Astrocyte (in vitro differentiated cells and primary cell): ENCODE measurements around the gene DZIP1. TPM values are rescaled to one million over a fixed set of nuclear protein-coding genes. Genes with fewer than 3 reads are reported as not detected.
A peak's percentile ranks its signal among the peaks of the same experiment; 100 is the strongest.

Experiments used
- DNase-seq: peaks from one replicate; pipeline ENCODE4 v3.0.0-alpha.2; 2010; ENCODE audit warnings: low read depth
- FAIRE-seq: peaks from 2 replicates; lab custom pipeline; 2011; peaks lifted over from hg19 to GRCh38; lab: Jason Lieb, UNC
- H2AFZ ChIP-seq: 2 replicates; pipeline ENCODE4 v1.6.0; 2012; ENCODE audit warnings: low read depth, low read length, inconsistent platforms
- H3K27ac ChIP-seq: 2 replicates; pipeline ENCODE4 v1.5.1; 2011; ENCODE audit warnings: low read depth, low read length, inconsistent platforms
- H3K27me3 ChIP-seq: 2 replicates; pipeline ENCODE4 v1.6.0; 2011; ENCODE audit warnings: low read length, inconsistent platforms; ENCODE audit not compliant: insufficient read depth
- H3K36me3 ChIP-seq: 2 replicates; pipeline ENCODE4 v1.5.1; 2011; ENCODE audit warnings: low read length, inconsistent platforms; ENCODE audit not compliant: insufficient read depth
- H3K4me1 ChIP-seq: 2 replicates; pipeline ENCODE4 v1.5.1; 2011; ENCODE audit warnings: low read length, inconsistent platforms; ENCODE audit not compliant: insufficient read depth
- H3K4me2 ChIP-seq: 2 replicates; pipeline ENCODE4 v1.6.0; 2012; ENCODE audit warnings: low read length, inconsistent platforms
- H3K4me3 ChIP-seq: 2 replicates; pipeline ENCODE4 v1.5.1; 2011; ENCODE audit warnings: low read depth, mild to moderate bottlenecking, low read length, inconsistent platforms; ENCODE audit not compliant: insufficient read depth
- H3K79me2 ChIP-seq: 2 replicates; pipeline ENCODE4 v1.6.0; 2012; ENCODE audit warnings: mild to moderate bottlenecking, low read length, inconsistent platforms; ENCODE audit not compliant: insufficient read depth
- H3K9ac ChIP-seq: 2 replicates; pipeline ENCODE4 v1.6.0; 2012; ENCODE audit warnings: mild to moderate bottlenecking, low read length, inconsistent platforms
- H3K9me3 ChIP-seq: 2 replicates; pipeline ENCODE4 v1.5.1; 2012; ENCODE audit warnings: low read depth, mild to moderate bottlenecking, low read length, inconsistent platforms; ENCODE audit not compliant: insufficient read depth
- H4K20me1 ChIP-seq: 2 replicates; pipeline ENCODE4 v1.6.0; 2012; ENCODE audit warnings: low read length, inconsistent platforms; ENCODE audit not compliant: insufficient read depth
- H3K27ac Mint-ChIP-seq: one replicate; pipeline ENCODE4 v1.8.0; 2021; ENCODE audit warnings: mild to moderate bottlenecking, mixed read lengths; ENCODE audit not compliant: unreplicated experiment
- H3K27me3 Mint-ChIP-seq: one replicate; pipeline ENCODE4 v1.8.0; 2021; ENCODE audit warnings: low read depth, mixed read lengths; ENCODE audit not compliant: unreplicated experiment
- H3K36me3 Mint-ChIP-seq: one replicate; pipeline ENCODE4 v1.8.0; 2021; ENCODE audit warnings: low read depth, mixed read lengths; ENCODE audit not compliant: unreplicated experiment
- H3K4me1 Mint-ChIP-seq: one replicate; pipeline ENCODE4 v1.8.0; 2021; ENCODE audit warnings: low read depth, mixed read lengths; ENCODE audit not compliant: unreplicated experiment
- H3K4me3 Mint-ChIP-seq: one replicate; pipeline ENCODE4 v1.8.0; 2021; ENCODE audit warnings: mild to moderate bottlenecking, moderate library complexity, mixed read lengths; ENCODE audit not compliant: unreplicated experiment
- H3K9me3 Mint-ChIP-seq: one replicate; pipeline ENCODE4 v1.8.0; 2021; ENCODE audit warnings: mild to moderate bottlenecking, mixed read lengths; ENCODE audit not compliant: unreplicated experiment
- EZH2 ChIP-seq: IDR thresholded peaks from 2 replicates; pipeline ENCODE4 v1.6.1; 2012; ENCODE audit warnings: mild to moderate bottlenecking, low read length, inconsistent platforms; ENCODE audit not compliant: insufficient read depth
- total RNA-seq: library from RNA; stranded (reverse); gene quantifications from 2 replicates; pipeline ENCODE4 v1.2.1, GENCODE V29; 2021
- TF ChIP-seq, protein P1 (sequence below): IDR thresholded peaks from 2 replicates; pipeline ENCODE4 v1.5.1; 2011; ENCODE audit warnings: low read depth, mild to moderate bottlenecking, inconsistent platforms, low read length, moderate library complexity; ENCODE audit not compliant: insufficient read depth

Gene DZIP1
- total RNA-seq, 1 donor from 2014 or later = 52.4 TPM

DNA sequence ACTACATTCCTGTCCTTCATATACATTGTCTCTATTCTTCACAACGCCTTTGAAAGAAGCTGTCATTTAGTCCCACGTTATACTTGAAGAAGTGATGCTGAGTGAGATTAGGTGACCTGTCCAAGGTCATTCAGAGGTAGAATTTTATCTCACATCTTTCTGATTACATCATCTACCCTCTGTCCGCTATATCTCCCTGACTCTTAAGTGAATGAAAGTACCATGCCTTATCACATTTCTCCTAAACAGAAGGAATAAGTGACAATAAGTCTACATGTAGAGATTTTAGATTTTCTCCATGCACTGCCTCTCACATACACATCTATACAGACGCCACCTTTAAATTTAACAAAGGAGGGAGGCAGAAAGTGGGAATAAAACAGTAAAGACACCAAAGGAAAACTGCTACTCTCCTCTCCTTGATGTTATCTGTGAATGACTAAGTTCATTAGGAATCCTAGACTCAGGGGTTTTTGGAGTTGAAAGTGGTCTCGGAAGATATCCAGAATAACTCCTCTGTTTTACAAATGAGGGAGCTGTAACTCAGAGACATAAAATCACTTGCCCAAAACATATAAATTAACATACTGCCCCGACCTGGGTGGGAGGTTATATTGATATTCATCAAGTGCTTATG, 96.9 kb downstream of the DZIP1 start:
- FAIRE-seq = no peak
- no peak overlapping the region for H3K4me3 Mint-ChIP-seq

DNA sequence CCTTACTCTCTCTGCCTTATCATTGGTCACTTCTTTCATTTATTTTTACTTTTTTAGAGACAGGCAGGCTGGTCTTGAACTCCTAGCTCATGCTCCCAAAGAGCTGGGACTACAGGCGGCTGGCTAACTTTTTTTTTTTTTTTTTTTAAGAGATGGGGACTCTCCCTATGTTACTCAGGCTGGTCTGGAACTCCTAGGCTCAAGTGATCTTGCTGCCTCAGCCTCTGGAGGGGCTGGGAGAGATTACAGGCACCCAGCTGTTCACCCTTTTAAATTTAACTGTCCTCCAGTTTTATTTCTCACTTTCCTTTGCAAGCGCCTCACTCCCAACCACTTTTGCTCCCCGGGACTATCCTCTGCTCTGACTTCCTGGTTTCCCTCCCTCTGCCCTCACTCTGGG, 97.6 kb downstream of the DZIP1 start:
- DNase-seq (no peak), FAIRE-seq (no peak)
- Histone ChIP-seq H3K4me2 (no peak overlapping the region), H2AFZ (no peak overlapping the region), H3K27ac (no peak overlapping the region), H3K4me1 (no peaks in the 10 kb centered on the region), H4K20me1 (no peaks in the 10 kb centered on the region), H3K79me2 (no peaks in the 10 kb centered on the region), H3K9me3 (no peaks in the 10 kb centered on the region), H3K36me3 (no peaks in the 10 kb centered on the region), H3K4me3 (no peak overlapping the region), H3K9ac (no peak overlapping the region), H3K27me3 (peaks cover 33% of the 10 kb centered on the region)
- H3K36me3 Mint-ChIP-seq = peaks cover 3% of the 10 kb centered on the region
- TF ChIP-seq EZH2 = no peak
- TF ChIP-seq, protein P1, sequence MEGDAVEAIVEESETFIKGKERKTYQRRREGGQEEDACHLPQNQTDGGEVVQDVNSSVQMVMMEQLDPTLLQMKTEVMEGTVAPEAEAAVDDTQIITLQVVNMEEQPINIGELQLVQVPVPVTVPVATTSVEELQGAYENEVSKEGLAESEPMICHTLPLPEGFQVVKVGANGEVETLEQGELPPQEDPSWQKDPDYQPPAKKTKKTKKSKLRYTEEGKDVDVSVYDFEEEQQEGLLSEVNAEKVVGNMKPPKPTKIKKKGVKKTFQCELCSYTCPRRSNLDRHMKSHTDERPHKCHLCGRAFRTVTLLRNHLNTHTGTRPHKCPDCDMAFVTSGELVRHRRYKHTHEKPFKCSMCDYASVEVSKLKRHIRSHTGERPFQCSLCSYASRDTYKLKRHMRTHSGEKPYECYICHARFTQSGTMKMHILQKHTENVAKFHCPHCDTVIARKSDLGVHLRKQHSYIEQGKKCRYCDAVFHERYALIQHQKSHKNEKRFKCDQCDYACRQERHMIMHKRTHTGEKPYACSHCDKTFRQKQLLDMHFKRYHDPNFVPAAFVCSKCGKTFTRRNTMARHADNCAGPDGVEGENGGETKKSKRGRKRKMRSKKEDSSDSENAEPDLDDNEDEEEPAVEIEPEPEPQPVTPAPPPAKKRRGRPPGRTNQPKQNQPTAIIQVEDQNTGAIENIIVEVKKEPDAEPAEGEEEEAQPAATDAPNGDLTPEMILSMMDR = no peak
- peaks cover 18% of the 10 kb centered on the region for H3K27me3 Mint-ChIP-seq
- H3K4me3 Mint-ChIP-seq = no peak overlapping the region
- peaks cover 2% of the 10 kb centered on the region for H3K9me3 Mint-ChIP-seq
- H3K27ac Mint-ChIP-seq = no peak overlapping the region
- H3K4me1 Mint-ChIP-seq = peaks cover 10% of the 10 kb centered on the region

More for the DNA sequence above, 96.9 kb downstream of the DZIP1 start:
- peaks cover 10% of the 10 kb centered on the region for H3K4me1 Mint-ChIP-seq
- TF ChIP-seq, protein P1 = no peak
- no peak for TF ChIP-seq EZH2
- H3K9me3 ChIP-seq = no peaks in the 10 kb centered on the region
- H3K36me3 Mint-ChIP-seq = peaks cover 4% of the 10 kb centered on the region
- no peak overlapping the region for H3K27ac ChIP-seq
- peaks cover 22% of the 10 kb centered on the region for H3K27me3 Mint-ChIP-seq
- H3K36me3 ChIP-seq = no peaks in the 10 kb centered on the region
- no peaks in the 10 kb centered on the region for H3K4me1 ChIP-seq
- H3K9me3 Mint-ChIP-seq = peaks cover 2% of the 10 kb centered on the region
- H3K9ac ChIP-seq = no peak overlapping the region
- H3K4me3 ChIP-seq = no peak overlapping the region
- DNase-seq = peak; percentile 41
- H2AFZ ChIP-seq = no peak overlapping the region
- H3K27ac Mint-ChIP-seq = no peak overlapping the region
- peak overlapping the region; percentile 0 for H3K4me2 ChIP-seq
- no peaks in the 10 kb centered on the region for H4K20me1 ChIP-seq
- peaks cover 37% of the 10 kb centered on the region for H3K27me3 ChIP-seq
- no peaks in the 10 kb centered on the region for H3K79me2 ChIP-seq

- DNase-seq (no peak), FAIRE-seq (no peak)
- no peaks in the 10 kb centered on the region for H3K79me2 ChIP-seq
- H3K9ac ChIP-seq = no peak overlapping the region
- no peaks in the 10 kb centered on the region for H4K20me1 ChIP-seq
- H2AFZ ChIP-seq = no peak overlapping the region
- Mint-ChIP-seq H3K9me3 (no peaks in the 10 kb centered on the region), H3K4me3 (no peak overlapping the region), H3K27ac (no peak overlapping the region), H3K4me1 (peaks cover 10% of the 10 kb centered on the region), H3K27me3 (peaks cover 4% of the 10 kb centered on the region), H3K36me3 (no peaks in the 10 kb centered on the region)
- peaks cover 15% of the 10 kb centered on the region for H3K27me3 ChIP-seq
- TF ChIP-seq EZH2 = no peak
- TF ChIP-seq, protein P1 = no peak
- H3K4me2 ChIP-seq = no peak overlapping the region
- H3K27ac ChIP-seq = no peak overlapping the region
- no peaks in the 10 kb centered on the region for H3K9me3 ChIP-seq
- H3K36me3 ChIP-seq = no peaks in the 10 kb centered on the region
- no peak overlapping the region for H3K4me3 ChIP-seq
- no peaks in the 10 kb centered on the region for H3K4me1 ChIP-seq
Measured at GRCh38 chr13:95544293-95544692, 100.2 kb downstream of the DZIP1 start.
